Ovary (tissue), 9 donors: ENCODE measurements around the gene REELD1. TPM values are rescaled to one million over a fixed set of nuclear protein-coding genes. Genes with fewer than 3 reads are reported as not detected.

Source experiments
- DNase-seq, 5 donors: peaks; one replicate each; pipeline ENCODE4 v3.0.0-alpha.2; 2019 to 2020
- H3K27ac ChIP-seq, 2 donors: fragments of 200-600 bp; one replicate each; pipeline versions ENCODE4 v1.5.1 to v1.8.0; 2019 to 2022
- H3K27me3 ChIP-seq: fragments of 200-600 bp; one replicate; pipeline ENCODE4 v1.8.0; 2022
- H3K36me3 ChIP-seq: fragments of 200-600 bp; sonication (generic); one replicate; pipeline ENCODE4 v1.5.1; 2019
- H3K4me1 ChIP-seq: one replicate; pipeline ENCODE4 v1.8.1; 2013; ENCODE audit warnings: mild to moderate bottlenecking, moderate library complexity; ENCODE audit not compliant: insufficient read depth
- H3K4me3 ChIP-seq: fragments of 200-600 bp; sonication (generic); one replicate; pipeline ENCODE4 v1.5.1; 2017
- H3K9me3 ChIP-seq, 2 donors: fragments of 200-600 bp in 1 of 2; sonication (generic) in 1 of 2; one replicate each; pipeline versions ENCODE4 v1.5.1 to v1.8.1; 2013 to 2019; ENCODE audit warnings: mild to moderate bottlenecking in 1 of 2, moderate library complexity in 1 of 2
- EP300 ChIP-seq: sonication (generic); formaldehyde crosslinking; IDR thresholded peaks from one replicate; pipeline ENCODE4 v1.6.1; 2017; ENCODE audit warnings: antibody characterized with exemption
- POLR2A ChIP-seq: fragments of 450-650 bp; IDR thresholded peaks from one replicate; pipeline ENCODE4 v1.6.1; 2017; ENCODE audit warnings: antibody characterized with exemption, mild to moderate bottlenecking, moderate library complexity
- whole genome bisulfite sequencing, 3 donors: extraction: QIAGEN DNeasy Blood & Tissue Kit in 1 of 3; methylation state at CpG; one replicate each; pipeline versions ENCODE4 v1.1.5 to v1.1.7; 2013 to 2017; 5-methylcytosine and 5-hydroxymethylcytosine counted together
- intact Hi-C, 4 donors: fragments of 100-400 bp; cut with DNase I; formaldehyde crosslinking; loops; one replicate each; pipeline versions ENCODE4 v1.11.0 to v1.15.1; 2022 to 2023
- polyA plus RNA-seq, 2 donors: library from polyadenylated mRNA; stranded (reverse); fragments of 200-250 nt in 1 of 2; fragments of 350-450 nt in 1 of 2; fragmentation: Illumina TruSeq in 1 of 2; extraction: RNeasy Lipid Tissue Mini Kit (QIAGEN cat#74804) in 1 of 2; gene quantifications; one replicate each; pipeline ENCODE4 v1.2.3, GENCODE V29; 2013 to 2014
- total RNA-seq, 7 donors: library from RNA; depleted of rRNA in 2 of 7; stranded (reverse); fragments of >200 nt in 2 of 7; fragmentation: NEBNext Ultra II Directional in 3 of 7; extraction: Animal tissue kit (Norgen Biotek cat#: 25700) in 3 of 7; gene quantifications; one replicate each; pipeline versions ENCODE4 v1.1.0 to v1.2.4, GENCODE V29; 2016 to 2023
- TF ChIP-seq, protein P1 (sequence below), 3 donors: fragments of 450-650 bp in 2 of 3; fragments of 200-600 bp in 1 of 3; IDR thresholded peaks; one replicate each; pipeline versions ENCODE4 v1.5.1 to v1.8.0; 2016 to 2022; ENCODE audit warnings: antibody characterized with exemption in 3 of 3, mild to moderate bottlenecking in 1 of 3
- donor health status: DM: no; HTN: no; CAD: no; lungs with moderate emphysema.
- donor health status: DM: no; HTN: no; CAD: no.
- donor health status: Bipolar disorder and iron deficiency.
- donor health status: DM: yes; HTN: yes; CAD: no.
- donor health status: DM: no; HTN: no; CAD: no.
- donor health status: DM: yes; HTN: yes; CAD: no.

Gene REELD1
- total and polyA plus RNA-seq, 9 donors, result 0.15 to 0.95 (median 0.38) TPM; not detected in 5

DNA sequence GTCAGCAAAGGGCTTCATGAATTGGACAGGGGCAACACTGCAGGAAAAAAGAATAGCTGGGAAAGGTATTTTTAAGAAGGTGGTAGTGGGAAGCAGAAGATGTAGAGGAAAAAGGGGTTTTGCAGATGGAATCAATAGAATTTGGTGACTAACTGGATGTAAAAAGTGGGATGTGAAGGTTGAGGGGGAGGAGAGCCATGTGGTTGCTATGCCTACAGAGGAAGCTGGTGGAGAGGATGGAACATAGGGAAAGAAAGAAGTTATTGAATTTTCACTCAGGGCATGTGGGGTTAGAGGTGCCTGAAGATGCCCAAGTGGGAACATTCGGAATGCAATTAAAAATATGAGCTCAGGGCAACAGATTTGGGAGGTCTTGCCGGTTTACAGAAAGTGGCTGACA is 33.0 kb downstream of the REELD1 start:
- no peak overlapping the region for H3K27ac ChIP-seq
- no peak for DNase-seq
- intact Hi-C loops, result no loop called here
- no peaks in the 10 kb centered on the region for H3K36me3 ChIP-seq
- no peaks in the 10 kb centered on the region for H3K9me3 ChIP-seq
- TF ChIP-seq EP300 (no peak), POLR2A (no peak)
- TF ChIP-seq, protein P1, sequence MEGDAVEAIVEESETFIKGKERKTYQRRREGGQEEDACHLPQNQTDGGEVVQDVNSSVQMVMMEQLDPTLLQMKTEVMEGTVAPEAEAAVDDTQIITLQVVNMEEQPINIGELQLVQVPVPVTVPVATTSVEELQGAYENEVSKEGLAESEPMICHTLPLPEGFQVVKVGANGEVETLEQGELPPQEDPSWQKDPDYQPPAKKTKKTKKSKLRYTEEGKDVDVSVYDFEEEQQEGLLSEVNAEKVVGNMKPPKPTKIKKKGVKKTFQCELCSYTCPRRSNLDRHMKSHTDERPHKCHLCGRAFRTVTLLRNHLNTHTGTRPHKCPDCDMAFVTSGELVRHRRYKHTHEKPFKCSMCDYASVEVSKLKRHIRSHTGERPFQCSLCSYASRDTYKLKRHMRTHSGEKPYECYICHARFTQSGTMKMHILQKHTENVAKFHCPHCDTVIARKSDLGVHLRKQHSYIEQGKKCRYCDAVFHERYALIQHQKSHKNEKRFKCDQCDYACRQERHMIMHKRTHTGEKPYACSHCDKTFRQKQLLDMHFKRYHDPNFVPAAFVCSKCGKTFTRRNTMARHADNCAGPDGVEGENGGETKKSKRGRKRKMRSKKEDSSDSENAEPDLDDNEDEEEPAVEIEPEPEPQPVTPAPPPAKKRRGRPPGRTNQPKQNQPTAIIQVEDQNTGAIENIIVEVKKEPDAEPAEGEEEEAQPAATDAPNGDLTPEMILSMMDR (IDR thresholded peaks at IDR 0.05), result no peak
- H3K4me1 ChIP-seq, result peaks cover 9% of the 10 kb centered on the region
- 46 to 68% (median 60%) methylated on average over 2 of the region's 2 CpGs for WGBS, 3 donors
- H3K27me3 ChIP-seq, result no peaks in the 10 kb centered on the region
- H3K4me3 ChIP-seq, result no peak overlapping the region

DNA sequence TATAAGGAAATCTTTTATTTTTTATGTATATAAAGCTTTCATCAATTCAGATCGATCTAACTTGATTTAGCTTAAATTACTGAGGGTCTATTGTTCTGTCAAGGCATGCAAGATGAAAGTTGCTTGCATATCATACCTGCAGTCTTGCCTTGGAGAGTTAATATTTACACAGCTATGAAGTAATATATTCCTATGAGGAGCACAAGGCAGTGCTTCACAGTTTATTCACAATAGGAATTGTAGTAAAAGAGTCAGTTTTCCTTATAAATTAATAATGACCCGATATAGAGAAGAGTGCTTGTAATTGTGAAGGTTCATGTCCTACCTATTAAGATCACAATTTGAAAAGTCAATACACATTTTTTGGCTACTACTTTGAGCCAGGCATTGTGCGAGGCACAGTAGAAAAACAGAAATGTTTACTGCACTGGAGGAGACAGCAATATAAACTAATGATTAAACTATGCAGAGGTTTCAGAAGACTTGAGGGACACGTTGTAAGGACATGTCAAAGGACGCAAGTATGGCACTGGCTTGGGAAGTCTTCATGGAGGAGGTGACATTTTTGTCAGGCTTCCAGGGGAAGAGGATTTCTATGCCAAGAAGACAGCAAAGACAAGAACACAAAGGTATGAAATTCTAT is 38.8 kb downstream of the REELD1 start:
- intact Hi-C loops, result no loop called here
- Histone ChIP-seq H3K27ac (no peak overlapping the region), H3K4me1 (no peaks in the 10 kb centered on the region), H3K4me3 (no peak overlapping the region), H3K36me3 (no peaks in the 10 kb centered on the region), H3K27me3 (no peaks in the 10 kb centered on the region), H3K9me3 (no peaks in the 10 kb centered on the region)
- no peak for DNase-seq
- WGBS, 3 donors, result 89 to 90% (median 90%) methylated on average over 5 of the region's 5 CpGs
- TF ChIP-seq EP300 (no peak), POLR2A (no peak)
- TF ChIP-seq, protein P1 (IDR thresholded peaks at IDR 0.05), result no peak

DNA sequence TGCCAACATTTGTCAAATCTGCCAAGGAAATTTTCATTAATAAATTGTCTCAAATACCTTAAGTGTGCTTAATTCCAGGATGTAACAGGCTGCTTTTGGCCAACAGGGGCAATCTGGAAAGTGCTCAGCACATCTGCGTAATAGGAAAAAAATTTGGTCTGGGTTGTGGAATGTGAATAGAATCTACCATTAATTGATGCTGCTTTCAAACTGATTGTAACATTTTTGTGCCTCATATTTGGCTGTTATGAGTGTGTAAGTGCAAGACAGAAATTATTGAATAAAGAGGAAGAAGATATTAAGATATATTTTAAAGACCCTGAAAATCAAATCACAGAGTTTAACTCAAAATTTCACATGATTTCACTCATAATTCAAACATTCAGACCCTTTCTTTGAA is 41.1 kb downstream of the REELD1 start:
- TF ChIP-seq POLR2A (no peak), EP300 (no peak)
- TF ChIP-seq, protein P1 (IDR thresholded peaks at IDR 0.05), result no peak
- DNase-seq, result no peak
- H3K27me3 ChIP-seq, result no peaks in the 10 kb centered on the region
- no peaks in the 10 kb centered on the region for H3K36me3 ChIP-seq
- intact Hi-C loops, result no loop called here
- H3K4me1 ChIP-seq, result no peaks in the 10 kb centered on the region
- no peak overlapping the region for H3K27ac ChIP-seq
- H3K9me3 ChIP-seq, result no peaks in the 10 kb centered on the region
- no peak overlapping the region for H3K4me3 ChIP-seq
- WGBS, 3 donors, result 47 to 80% (median 64%) methylated on average over 1 of the region's 1 CpG

DNA sequence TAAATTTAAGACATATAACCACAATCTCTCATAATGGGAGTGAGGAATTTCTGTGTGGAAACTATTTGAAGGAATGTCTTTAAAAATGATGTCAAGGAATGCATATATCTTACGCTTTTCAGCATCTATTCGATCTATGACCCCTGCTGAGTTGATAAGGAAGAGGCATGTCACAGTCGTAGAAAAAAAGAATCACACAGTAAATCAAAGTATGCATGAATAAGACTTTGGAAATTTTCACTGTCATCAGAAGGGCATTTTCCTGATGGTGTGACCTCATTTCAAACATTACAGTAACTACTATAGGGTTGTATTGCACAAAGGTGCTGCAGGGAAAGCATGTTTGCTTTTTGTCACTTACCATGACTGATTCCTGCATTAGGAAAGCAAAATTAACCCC is 41.5 kb downstream of the REELD1 start:
- H3K4me1 ChIP-seq, result no peaks in the 10 kb centered on the region
- no peaks in the 10 kb centered on the region for H3K36me3 ChIP-seq
- WGBS, 3 donors, result 46 to 64% (median 58%) methylated on average over 3 of the region's 3 CpGs
- no peak for DNase-seq
- H3K27me3 ChIP-seq, result no peaks in the 10 kb centered on the region
- H3K4me3 ChIP-seq, result no peak overlapping the region
- TF ChIP-seq POLR2A (no peak), EP300 (no peak)
- TF ChIP-seq, protein P1 (IDR thresholded peaks at IDR 0.05), result no peak
- intact Hi-C loops, result no loop called here
- H3K27ac ChIP-seq, result no peak overlapping the region
- H3K9me3 ChIP-seq, result no peaks in the 10 kb centered on the region
